ENCODE results near the gene OR1E1.
"Not testable (repeated sequence)": the region's sequence is repeated elsewhere in the genome, so short reads cannot be mapped to it uniquely, and the experiment has no call there.

The OR1E1 gene, protein sequence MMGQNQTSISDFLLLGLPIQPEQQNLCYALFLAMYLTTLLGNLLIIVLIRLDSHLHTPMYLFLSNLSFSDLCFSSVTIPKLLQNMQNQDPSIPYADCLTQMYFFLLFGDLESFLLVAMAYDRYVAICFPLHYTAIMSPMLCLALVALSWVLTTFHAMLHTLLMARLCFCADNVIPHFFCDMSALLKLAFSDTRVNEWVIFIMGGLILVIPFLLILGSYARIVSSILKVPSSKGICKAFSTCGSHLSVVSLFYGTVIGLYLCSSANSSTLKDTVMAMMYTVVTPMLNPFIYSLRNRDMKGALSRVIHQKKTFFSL

DNA sequence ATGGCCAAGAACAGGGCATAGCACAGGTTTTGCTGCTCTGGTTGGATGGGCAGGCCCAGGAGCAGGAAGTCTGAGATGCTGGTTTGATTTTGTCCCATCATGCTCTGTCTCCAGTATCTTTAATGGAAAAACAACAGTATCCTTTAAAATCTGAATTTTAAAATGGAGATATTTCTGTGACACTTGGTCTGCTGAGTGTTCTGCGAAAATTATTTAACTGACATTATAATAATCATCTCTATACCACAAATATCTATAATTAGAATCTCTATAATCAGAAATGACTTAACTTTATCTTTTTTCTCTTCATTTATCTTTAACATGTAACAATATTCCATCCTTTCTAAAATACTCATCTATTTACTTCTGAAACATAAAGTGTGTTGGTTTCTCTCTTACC, at the start of gene OR1E1:
Gene OR1E1 (minus strand): TSS at position 101 of the 400 bp plus-strand sequence. CDS start 0 bp downstream, at position 101.
- H3K4me3 ChIP-seq (ENCODE audit: low read depth, low read length) = no peak within 1 kb of the TSS
- DNase-seq (ENCODE audit: low read depth, low spot score) = no peak
- TF ChIP-seq, protein P1, sequence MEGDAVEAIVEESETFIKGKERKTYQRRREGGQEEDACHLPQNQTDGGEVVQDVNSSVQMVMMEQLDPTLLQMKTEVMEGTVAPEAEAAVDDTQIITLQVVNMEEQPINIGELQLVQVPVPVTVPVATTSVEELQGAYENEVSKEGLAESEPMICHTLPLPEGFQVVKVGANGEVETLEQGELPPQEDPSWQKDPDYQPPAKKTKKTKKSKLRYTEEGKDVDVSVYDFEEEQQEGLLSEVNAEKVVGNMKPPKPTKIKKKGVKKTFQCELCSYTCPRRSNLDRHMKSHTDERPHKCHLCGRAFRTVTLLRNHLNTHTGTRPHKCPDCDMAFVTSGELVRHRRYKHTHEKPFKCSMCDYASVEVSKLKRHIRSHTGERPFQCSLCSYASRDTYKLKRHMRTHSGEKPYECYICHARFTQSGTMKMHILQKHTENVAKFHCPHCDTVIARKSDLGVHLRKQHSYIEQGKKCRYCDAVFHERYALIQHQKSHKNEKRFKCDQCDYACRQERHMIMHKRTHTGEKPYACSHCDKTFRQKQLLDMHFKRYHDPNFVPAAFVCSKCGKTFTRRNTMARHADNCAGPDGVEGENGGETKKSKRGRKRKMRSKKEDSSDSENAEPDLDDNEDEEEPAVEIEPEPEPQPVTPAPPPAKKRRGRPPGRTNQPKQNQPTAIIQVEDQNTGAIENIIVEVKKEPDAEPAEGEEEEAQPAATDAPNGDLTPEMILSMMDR (IDR thresholded peaks at IDR 0.05; ENCODE audit: insufficient read depth, low read length, missing control alignments) = no peak
- CTCF ChIA-PET = no interaction called here
- POLR2A ChIA-PET = no interaction called here

DNA sequence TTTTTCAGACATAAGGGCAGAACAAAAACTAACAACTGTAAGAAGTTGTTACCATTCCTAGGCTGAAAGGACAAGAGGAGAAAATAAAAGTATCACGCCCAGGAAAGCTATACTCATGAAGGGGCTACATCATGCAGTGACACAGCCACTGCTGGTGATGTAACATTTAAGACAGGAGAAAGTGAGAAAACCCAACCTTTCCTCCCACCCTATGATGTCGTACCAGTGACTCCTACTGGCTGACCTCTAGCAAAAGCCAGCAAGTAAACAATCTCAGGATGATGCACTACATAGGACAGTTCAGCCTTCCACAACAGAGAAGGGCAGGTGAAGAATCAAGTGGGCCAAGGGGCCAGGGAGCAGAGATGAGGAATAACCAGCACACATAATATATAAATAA, 49.4 kb upstream of the OR1E1 start:
- no peak for DNase-seq (ENCODE audit: low read depth, low spot score)
- CTCF ChIA-PET = no interaction called here
- TF ChIP-seq, protein P1 (IDR thresholded peaks at IDR 0.05; ENCODE audit: insufficient read depth, low read length, missing control alignments) = no peak
- no peak overlapping the region for H3K4me3 ChIP-seq (ENCODE audit: low read depth, low read length)
- POLR2A ChIA-PET = no interaction called here

DNA sequence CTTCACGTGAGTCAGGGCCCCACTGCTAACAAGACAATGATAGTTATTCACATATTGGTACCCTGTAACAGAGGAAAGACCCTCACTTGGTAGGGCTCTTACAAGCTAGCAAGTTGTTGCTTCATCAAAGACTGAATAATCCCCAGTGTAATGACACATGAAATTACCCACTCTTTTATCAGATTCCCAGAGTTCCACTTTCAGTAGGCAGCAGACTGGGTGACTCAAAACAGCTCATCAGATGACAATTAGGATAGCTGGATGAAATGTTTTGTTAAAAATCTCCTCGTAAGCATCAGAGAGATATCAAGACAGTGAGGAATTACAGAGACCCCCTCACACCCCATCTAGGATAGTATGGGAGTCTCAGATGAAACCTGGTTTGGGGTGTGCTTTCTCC, 42.2 kb upstream of the OR1E1 start:
- TF ChIP-seq, protein P1 (IDR thresholded peaks at IDR 0.05; ENCODE audit: insufficient read depth, low read length, missing control alignments) = no peak
- CTCF ChIA-PET = no interaction called here
- POLR2A ChIA-PET = no interaction called here
- no peak overlapping the region for H3K4me3 ChIP-seq (ENCODE audit: low read depth, low read length)
- DNase-seq (ENCODE audit: low read depth, low spot score) = no peak

DNA sequence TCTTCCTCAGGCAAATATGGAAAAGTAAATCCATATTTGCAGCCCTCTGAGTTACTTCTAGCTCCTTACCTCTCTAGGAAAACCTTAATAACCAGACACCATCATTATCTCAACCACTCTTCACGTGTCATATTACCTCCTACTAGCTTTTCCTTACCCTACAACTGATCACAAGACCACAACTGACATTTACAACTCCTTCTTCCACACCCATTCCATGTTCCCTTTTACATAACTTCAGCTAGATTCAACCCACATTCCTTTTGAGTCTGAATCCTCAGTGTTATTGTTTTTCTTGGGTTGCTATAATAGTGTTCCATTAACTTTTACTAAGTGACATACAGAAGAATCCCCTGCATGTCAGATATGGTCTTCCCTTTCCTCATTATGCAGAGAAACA, 40.2 kb upstream of the OR1E1 start:
- TF ChIP-seq, protein P1 (IDR thresholded peaks at IDR 0.05; ENCODE audit: insufficient read depth, low read length, missing control alignments) = no peak
- ChIA-PET CTCF (no interaction called here), POLR2A (no interaction called here)
- no peak overlapping the region for H3K4me3 ChIP-seq (ENCODE audit: low read depth, low read length)
- DNase-seq (ENCODE audit: low read depth, low spot score) = no peak

DNA sequence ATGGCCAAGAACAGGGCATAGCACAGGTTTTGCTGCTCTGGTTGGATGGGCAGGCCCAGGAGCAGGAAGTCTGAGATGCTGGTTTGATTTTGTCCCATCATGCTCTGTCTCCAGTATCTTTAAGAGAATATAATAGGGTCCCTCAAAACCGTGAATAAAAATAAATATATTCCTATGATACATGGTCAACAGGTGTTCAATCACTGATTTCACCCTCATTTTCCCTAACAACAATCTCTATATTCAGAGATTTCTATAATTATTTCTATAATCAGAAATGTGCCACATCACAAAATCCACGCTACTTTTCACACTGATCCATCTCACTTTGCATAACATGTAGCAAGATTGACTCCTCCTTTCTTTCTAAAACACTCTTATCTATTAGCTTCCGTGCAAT, 35.5 kb upstream of the OR1E1 start, which contains the start of gene OR1E2:
Gene OR1E2 (minus strand): TSS at position 101 of the 400 bp plus-strand sequence. CDS start 0 bp downstream, at position 101.
- no peak for DNase-seq (ENCODE audit: low read depth, low spot score)
- no peak within 1 kb of the TSS for H3K4me3 ChIP-seq (ENCODE audit: low read depth, low read length)
- POLR2A ChIA-PET = no interaction called here
- TF ChIP-seq, protein P1 (IDR thresholded peaks at IDR 0.05; ENCODE audit: insufficient read depth, low read length, missing control alignments) = no peak
- CTCF ChIA-PET = no interaction called here

DNA sequence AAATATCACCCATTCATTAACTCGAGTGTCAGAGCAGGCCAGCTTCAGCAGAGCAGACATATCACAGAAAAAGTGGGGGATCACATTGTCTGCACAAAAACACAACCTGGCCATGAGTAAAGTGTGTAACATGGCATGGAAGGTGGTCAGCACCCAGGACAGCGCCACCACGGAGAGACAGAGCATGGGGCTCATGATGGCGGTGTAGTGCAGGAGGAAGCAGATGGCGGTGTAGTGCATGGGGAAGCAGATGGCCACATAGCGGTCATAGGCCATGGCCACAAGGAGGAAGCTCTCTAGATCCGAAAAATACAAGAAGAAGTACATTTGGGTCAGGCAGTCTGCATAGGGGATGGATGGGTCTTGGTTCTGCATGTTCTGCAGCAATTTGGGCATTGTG, 35.0 kb upstream of the OR1E1 start:
- CTCF ChIA-PET; POLR2A ChIA-PET; DNase-seq (ENCODE audit: low read depth, low spot score); H3K4me3 ChIP-seq (ENCODE audit: low read depth, low read length): not testable (repeated sequence)

DNA sequence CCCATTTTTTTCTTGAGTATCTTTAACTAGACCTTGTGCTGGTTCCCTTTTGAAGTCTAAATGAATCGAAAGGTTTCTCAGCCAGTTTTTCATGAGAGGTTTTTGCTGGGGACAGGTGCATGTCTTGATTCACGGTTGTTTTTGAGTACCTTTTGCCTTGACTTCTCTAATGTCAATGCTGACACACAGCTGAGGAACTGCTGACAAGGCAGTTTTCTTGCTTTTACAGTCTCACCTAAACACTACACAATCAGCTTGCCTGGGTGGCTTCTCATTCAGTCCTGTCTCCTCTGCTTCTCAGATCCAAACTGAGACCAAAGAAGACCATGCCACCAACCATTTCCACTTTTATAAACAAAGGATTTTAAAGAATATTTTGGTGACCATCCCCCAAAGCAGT, 20.0 kb upstream of the OR1E1 start:
- POLR2A ChIA-PET = no interaction called here
- TF ChIP-seq, protein P1 (IDR thresholded peaks at IDR 0.05; ENCODE audit: insufficient read depth, low read length, missing control alignments) = no peak
- DNase-seq (ENCODE audit: low read depth, low spot score) = no peak
- H3K4me3 ChIP-seq (ENCODE audit: low read depth, low read length) = no peak overlapping the region
- CTCF ChIA-PET = no interaction called here
